ENCODE results near the gene APBA1.
A peak's percentile ranks its signal among the peaks of the same experiment; 100 is the strongest.
"Not testable (repeated sequence)": the region's sequence is repeated elsewhere in the genome, so short reads cannot be mapped to it uniquely, and the experiment has no call there.

The APBA1 gene

DNA sequence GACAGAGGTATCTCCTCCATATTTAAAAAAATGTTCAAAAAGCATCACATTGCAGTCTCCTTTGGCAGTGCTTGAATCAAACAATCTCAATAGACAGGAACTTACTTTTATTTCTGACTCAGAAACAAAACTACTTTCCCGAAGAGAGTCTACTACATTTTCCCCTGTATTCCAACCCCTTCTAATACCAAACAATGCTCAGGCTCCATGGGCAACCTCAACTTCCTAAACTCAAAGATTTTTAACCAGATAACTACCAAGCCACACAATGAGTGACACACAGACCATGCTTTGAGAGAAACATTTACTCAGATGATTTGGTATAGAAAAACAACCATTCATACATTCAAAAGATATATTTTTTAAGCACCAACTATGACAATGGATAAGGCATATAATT lies 70.5 kb downstream of the APBA1 start:
- TF ChIP-seq, protein P1, sequence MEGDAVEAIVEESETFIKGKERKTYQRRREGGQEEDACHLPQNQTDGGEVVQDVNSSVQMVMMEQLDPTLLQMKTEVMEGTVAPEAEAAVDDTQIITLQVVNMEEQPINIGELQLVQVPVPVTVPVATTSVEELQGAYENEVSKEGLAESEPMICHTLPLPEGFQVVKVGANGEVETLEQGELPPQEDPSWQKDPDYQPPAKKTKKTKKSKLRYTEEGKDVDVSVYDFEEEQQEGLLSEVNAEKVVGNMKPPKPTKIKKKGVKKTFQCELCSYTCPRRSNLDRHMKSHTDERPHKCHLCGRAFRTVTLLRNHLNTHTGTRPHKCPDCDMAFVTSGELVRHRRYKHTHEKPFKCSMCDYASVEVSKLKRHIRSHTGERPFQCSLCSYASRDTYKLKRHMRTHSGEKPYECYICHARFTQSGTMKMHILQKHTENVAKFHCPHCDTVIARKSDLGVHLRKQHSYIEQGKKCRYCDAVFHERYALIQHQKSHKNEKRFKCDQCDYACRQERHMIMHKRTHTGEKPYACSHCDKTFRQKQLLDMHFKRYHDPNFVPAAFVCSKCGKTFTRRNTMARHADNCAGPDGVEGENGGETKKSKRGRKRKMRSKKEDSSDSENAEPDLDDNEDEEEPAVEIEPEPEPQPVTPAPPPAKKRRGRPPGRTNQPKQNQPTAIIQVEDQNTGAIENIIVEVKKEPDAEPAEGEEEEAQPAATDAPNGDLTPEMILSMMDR (conservative IDR thresholded peaks at IDR 0.05; ENCODE audit: low read length): no peak
- DNase-seq (ENCODE audit: low read depth): no peak
- H3K4me3 ChIP-seq (ENCODE audit: low read length): no peak overlapping the region

DNA sequence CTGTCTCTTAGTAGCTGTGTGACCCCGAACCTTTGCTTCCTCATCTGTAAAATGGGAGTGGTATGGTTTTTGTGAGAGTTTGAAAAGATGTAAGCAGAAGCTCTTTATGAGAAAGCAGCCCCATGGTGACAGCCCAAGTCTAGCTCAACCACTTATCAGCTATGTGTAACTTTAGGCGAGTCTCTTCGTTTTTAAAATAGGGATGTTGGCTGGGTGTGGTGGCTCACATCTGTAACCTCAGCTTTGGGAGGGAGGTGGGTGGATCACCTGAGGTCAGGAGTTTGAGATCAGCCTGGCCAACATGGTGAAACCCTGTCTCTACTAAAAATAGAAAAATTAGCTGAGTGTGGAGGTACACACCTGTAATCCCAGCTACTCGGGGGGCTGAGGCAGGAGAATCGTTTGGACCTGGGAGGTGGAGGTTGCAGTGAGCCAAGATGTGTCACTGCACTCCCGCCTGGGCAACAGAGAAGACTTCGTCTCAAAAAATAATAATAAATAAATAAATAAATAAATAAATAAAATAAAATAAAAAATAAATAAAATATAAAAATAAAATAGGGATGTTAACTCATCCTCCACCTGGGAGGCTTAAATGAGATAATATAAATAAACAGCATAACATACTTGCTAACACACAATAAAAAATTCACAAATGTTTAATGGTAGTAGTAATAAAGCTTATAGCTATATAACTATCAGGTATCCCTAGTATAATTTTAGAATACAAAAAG lies 71.7 kb downstream of the APBA1 start:
- TF ChIP-seq, protein P1 (conservative IDR thresholded peaks at IDR 0.05; ENCODE audit: low read length): no peak
- H3K4me3 ChIP-seq (ENCODE audit: low read length): no peak overlapping the region
- no peak for DNase-seq (ENCODE audit: low read depth)

DNA sequence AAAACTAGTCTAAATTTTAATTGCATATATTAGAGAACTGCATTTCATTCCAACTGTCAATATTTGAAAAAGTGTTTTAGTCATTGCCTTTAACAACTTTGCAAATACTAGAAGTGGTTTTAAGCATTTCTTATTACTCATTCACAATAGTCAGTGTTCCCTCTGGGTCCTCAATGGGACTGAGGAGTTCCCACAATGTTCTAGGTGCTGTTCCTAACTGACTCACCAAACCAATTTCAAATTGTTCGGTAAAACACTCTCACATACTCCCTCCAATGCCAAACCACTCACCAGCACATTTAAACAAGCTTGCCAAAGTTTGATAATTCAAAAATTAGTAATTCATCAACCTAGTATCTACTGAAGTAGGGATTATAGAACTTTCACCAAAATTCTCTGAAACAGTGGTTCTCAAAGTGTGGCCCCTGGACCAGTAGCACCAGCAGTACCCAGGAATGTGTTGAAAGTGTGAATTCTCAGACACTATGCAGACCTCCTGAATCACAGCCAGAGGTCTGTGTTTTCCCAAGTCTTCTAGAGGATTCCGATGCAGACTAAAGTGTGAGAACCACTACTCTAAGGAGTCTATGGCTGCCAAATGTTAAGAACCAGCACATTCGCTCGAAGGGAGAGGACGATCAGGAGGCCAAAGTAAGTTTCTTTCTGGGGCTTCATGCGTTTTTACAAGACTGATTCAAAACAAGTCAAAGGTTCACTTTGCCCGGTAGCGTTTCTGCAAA lies 72.8 kb downstream of the APBA1 start:
- peak; percentile 26 for DNase-seq (ENCODE audit: low read depth)
- H3K4me3 ChIP-seq (ENCODE audit: low read length): no peak overlapping the region
- TF ChIP-seq, protein P1 (conservative IDR thresholded peaks at IDR 0.05; ENCODE audit: low read length): no peak

DNA sequence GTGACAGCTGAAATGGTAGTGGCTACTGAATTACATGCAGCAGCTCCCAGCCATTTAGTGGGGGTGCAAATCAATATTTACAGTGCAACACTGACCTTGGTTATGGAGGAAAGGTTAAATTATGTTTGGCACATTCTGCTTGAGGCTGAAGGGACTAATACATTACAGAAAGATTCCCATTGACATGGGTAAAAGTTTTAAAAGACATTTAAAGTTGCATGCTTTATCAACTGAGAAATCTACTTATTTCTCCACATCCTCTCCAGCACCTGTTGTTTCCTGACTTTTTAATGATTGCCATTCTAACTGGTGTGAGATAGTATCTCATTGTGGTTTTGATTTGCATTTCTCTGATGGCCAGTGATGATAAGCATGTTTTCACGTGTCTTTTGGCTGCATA lies 75.3 kb downstream of the APBA1 start:
- not testable (repeated sequence) for DNase-seq (ENCODE audit: low read depth); H3K4me3 ChIP-seq (ENCODE audit: low read length)

DNA sequence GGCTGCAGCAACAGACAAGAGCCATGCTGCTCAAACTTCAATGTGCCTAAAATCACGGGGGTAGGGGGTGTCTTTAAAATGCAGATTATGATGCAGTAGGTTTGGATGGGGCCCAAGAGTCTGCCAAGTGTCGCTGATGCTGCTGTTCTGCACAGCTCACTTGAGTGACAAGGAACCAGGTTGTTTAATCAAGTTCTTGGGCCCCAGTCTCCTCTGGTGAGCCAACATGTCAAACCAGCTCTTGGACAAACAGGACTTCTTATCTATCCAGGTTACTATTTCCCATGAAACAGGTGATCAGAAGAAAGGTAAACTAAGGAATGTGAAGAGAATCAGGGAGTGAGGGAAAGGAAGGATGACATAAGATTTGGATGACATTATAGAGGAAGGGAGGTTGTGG lies 78.0 kb downstream of the APBA1 start:
- H3K4me3 ChIP-seq (ENCODE audit: low read length): no peak overlapping the region
- DNase-seq (ENCODE audit: low read depth): no peak
- TF ChIP-seq, protein P1 (conservative IDR thresholded peaks at IDR 0.05; ENCODE audit: low read length): no peak

DNA sequence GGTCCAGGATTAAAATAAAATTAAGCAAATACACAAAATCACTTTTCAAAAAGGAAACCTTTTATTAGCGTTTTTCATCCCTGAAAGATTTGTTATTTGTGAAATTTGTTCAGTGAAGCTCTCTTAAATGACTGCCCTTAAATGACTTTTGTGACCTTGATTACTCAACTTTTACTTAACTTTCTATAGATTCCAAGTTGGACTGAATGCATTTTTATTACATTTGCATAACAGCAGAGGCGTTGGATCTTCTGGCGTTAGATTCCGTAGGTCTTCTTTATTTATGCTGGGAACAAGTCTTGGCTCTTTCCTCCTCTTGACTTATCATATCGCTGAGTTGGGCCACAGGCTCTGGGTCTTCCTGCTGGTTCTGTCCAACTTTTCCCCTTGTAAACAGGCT lies 78.4 kb downstream of the APBA1 start:
- no peak for DNase-seq (ENCODE audit: low read depth)
- H3K4me3 ChIP-seq (ENCODE audit: low read length): no peak overlapping the region
- TF ChIP-seq, protein P1 (conservative IDR thresholded peaks at IDR 0.05; ENCODE audit: low read length): no peak

DNA sequence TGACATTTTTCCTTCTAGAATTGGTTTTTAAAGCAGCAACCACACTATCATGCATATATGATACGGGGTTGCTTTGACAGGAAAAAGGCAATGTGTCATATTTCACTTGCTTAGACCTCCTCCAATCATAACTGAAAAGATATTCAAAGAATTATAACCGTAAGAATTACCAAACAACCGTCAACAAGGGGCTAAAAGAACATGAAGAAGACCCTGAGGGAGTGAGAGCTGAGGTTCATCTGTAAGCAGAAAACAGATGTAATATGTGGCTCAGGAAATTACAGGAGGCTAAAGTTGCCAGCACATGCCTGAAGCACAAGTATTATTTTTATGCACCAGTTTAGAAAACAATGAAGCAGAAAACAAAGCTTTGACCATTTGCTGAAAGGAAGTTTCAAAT lies 78.9 kb downstream of the APBA1 start:
- TF ChIP-seq, protein P1 (conservative IDR thresholded peaks at IDR 0.05; ENCODE audit: low read length): no peak
- no peak overlapping the region for H3K4me3 ChIP-seq (ENCODE audit: low read length)
- no peak for DNase-seq (ENCODE audit: low read depth)

All from AG10803 (cell line).